AG09309 (cell line): ENCODE data around the gene RNF207.

Source experiments
- DNase-seq: peaks from one replicate; pipeline ENCODE4 v3.0.0-alpha.2; 2010; ENCODE audit warnings: low read depth
- H3K4me3 ChIP-seq: 2 replicates; pipeline ENCODE4 v1.5.1; 2011; ENCODE audit warnings: mild to moderate bottlenecking, low read depth, low read length, moderate library complexity; ENCODE audit not compliant: control insufficient read depth
- TF ChIP-seq, protein P1 (sequence below): IDR thresholded peaks from 2 replicates; pipeline ENCODE4 v1.5.1; 2011; ENCODE audit warnings: mild to moderate bottlenecking, low read depth, low read length, inconsistent platforms; ENCODE audit not compliant: insufficient read depth, control insufficient read depth; ENCODE audit errors: missing control alignments

The RNF207 gene

DNA sequence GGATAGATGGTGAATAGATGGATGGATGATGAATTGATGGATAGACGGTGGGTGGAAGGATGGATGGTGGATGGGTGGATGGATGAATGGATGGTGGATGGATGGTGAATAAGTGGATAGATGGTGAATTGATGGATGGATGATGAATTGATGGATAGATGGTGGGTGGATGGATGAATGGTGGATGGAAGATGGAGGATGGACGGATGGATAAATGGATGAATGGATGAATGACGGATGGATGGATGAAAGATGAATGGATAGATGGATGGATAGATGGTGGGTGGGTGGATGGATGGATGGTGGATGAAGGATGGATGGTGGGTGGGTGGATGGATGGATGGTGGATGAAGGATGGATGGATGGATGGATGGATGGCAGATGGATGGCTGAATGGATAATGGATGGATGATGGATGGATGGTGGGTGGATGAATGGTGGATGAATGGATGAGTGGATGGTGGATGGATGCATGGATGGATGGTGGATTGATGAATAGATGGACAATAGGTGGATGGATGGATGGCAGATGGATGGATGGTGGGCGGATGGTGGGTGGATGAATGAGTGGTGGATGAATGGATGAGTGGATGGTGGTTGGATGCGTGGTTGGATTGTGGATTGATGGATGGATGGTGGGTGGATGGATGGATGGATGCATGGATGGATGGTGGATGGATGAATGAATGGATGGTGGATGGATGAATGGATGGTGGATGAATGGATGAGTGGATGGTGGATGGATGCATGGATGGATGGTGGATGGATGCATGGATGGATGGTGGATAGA is 31.1 kb upstream of the RNF207 start:
- TF ChIP-seq, protein P1, sequence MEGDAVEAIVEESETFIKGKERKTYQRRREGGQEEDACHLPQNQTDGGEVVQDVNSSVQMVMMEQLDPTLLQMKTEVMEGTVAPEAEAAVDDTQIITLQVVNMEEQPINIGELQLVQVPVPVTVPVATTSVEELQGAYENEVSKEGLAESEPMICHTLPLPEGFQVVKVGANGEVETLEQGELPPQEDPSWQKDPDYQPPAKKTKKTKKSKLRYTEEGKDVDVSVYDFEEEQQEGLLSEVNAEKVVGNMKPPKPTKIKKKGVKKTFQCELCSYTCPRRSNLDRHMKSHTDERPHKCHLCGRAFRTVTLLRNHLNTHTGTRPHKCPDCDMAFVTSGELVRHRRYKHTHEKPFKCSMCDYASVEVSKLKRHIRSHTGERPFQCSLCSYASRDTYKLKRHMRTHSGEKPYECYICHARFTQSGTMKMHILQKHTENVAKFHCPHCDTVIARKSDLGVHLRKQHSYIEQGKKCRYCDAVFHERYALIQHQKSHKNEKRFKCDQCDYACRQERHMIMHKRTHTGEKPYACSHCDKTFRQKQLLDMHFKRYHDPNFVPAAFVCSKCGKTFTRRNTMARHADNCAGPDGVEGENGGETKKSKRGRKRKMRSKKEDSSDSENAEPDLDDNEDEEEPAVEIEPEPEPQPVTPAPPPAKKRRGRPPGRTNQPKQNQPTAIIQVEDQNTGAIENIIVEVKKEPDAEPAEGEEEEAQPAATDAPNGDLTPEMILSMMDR = no peak
- no peak for DNase-seq
- H3K4me3 ChIP-seq = no peak overlapping the region

DNA sequence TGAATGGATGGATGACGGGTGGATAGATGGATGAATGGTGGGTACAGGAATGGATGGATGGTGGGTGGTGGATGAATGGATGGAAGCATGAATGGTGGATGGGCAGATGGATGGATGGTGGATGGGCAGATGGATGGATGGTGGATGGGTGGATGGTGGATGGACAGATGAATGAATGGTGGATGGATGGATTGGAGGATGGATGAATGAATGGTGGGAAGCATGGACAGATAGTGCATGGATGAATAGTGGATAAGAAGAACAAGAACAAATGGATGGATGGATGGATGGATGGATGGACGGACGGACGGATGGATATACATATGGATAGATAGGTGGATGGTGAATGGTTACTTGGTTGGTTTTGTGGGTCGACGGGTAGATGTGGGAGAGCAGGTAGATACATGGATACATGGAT is 30.5 kb upstream of the RNF207 start:
- TF ChIP-seq, protein P1 = no peak
- no peak overlapping the region for H3K4me3 ChIP-seq
- no peak for DNase-seq

DNA sequence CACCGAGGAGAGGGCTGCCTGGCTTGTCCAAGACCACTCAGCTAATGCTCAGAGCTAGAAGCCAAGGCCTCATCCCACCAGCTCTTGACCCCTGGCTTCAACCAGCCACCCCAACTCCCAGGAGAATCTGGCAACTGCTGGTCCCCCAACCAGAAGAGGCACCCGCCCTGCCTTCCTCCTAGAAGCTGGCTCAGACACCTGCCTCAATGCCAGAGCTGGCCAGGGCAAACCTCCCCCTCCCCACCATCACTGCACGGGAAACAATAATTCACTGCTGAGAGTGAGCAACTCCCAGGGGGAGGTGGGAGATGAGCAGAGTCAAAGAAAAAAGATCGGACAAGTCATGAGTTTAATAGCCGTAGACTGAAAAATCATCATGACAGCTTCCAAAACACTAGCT is 29.1 kb upstream of the RNF207 start:
- no peak for DNase-seq
- H3K4me3 ChIP-seq = no peak overlapping the region
- TF ChIP-seq, protein P1 = no peak

DNA sequence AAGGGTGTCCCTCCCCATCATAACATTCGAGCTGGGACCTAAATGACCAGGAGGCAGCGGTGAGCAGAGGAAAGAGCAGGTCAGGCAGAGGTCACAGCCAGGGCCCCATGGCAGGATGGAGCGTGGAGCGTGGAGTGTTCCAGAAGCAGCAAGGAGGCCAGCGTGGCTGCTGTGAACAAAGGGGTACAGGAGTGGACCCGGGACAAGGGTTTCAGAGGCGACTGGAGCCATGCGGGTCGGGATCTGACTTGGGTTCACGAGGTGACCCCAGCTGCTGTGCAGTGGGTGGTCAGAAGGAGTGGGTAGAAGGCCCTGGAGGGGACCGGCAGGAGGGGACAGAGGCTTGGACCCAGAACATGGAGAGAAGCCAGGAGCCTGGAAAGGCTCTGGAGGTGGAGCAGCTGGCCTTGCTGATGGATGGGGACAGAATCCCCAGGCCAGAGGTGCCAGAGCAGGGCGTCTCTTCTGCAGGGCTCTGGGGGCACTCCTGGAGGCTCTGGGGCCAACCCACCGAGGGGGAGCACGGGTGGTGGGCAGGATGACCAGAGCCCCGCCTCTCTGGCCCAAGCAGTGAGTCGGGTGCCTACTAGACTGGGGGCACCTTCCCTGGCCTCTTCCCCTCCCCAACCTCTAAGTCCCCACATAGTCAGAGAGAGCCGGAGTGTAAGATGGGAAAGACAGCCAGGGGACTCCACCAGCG is 28.1 kb upstream of the RNF207 start:
- TF ChIP-seq, protein P1 = no peak

DNA sequence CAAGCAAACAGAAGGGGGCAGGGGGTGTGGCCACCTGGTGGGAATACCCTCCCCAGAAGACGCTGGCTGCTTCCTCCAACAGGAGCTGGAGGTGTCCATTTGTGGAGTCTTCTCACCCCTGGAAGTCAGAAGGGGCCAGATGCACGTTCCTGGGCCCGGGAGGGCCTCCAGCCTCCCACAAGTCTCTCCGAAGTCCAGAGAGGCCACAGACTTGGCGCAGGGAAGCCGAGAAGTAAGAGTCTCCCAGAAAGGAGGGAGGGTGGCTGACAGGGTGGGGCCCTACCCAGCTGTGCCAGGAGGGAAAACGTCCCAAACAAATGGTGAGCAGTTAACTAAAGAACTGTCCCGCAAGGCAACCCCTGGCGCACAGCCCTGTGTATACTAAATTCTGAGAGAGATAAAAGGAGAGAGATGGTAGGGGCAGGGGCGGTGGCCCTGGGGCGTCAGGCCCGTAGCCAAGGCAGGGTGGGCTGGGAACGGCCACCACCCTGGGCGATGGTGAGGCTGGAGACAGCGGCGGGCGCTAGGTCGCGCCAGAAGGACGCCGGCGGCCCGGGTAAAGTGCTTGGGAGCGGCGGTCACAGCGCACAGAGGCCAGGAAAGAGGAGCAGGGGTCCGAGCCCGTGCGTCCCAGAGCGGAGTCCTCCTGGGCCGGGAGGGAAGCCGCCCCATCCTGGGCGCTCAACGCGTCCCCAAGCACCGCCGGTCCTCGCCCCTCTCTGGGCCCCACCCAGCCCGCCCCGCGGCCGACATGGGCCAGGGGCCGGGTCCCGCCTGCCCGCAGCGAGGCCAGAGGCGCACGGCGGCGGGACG is 27.0 kb upstream of the RNF207 start:
- no peak overlapping the region for H3K4me3 ChIP-seq
- no peak for DNase-seq
- TF ChIP-seq, protein P1 = no peak

More for the DNA sequence above, 28.1 kb upstream of the RNF207 start:
- no peak overlapping the region for H3K4me3 ChIP-seq
- no peak for DNase-seq

DNA sequence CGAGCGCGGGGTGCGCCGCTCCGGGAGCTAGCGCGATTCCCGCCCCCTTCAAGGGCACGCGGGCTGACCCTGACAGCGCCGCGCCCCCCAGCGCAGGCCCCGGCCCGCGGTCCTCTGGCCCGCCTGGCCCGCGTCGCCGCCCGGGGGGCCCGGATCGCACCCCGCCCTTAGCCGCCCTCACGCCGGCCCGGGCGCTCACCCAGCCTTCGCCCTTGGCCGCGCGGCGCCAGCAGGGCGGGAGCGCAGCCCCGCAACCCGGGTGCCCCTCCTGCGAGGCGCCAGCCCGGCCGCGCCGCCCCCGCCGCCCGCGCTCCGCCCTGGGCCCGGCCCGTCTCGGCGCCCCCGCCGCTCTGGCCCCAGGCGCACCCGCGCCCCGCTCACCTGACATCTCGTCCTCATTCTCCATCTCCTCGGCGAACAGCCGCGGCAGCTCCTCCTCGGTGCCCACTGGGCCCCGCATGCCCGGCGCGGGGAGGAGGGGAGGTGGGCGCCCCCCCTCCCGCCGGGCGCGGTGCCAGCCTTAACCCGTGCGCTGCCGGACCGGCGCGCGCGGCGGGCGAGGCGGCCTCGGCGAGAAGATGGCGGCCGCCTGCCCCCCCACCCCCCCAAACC is 26.2 kb upstream of the RNF207 start:
- no peak for DNase-seq
- no peak overlapping the region for H3K4me3 ChIP-seq
- TF ChIP-seq, protein P1 = no peak
